ENCODE measurements around the gene SSX3.
"Not testable (repeated sequence)": the region's sequence is repeated elsewhere in the genome, so short reads cannot be mapped to it uniquely, and the experiment has no call there.

DNA sequence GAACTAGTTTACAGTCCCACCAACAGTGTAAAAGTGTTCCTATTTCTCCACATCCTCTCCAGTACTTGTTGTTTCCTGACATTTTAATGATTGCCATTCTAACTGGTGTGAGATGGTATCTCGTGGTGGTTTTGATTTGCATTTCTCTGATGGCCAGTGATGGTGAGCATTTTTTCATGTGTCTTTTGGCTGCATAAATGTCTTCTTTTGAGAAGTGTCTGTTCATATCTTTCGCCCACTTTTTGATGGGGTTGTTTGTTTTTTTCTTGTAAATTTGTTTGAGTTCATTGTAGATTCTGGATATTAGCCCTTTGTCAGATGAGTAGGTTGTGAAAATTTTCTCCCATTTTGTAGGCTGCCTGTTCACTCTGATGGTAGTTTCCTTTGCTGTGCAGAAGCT lies 40.4 kb upstream of the SSX3 start:
- TF ChIP-seq, protein P1, sequence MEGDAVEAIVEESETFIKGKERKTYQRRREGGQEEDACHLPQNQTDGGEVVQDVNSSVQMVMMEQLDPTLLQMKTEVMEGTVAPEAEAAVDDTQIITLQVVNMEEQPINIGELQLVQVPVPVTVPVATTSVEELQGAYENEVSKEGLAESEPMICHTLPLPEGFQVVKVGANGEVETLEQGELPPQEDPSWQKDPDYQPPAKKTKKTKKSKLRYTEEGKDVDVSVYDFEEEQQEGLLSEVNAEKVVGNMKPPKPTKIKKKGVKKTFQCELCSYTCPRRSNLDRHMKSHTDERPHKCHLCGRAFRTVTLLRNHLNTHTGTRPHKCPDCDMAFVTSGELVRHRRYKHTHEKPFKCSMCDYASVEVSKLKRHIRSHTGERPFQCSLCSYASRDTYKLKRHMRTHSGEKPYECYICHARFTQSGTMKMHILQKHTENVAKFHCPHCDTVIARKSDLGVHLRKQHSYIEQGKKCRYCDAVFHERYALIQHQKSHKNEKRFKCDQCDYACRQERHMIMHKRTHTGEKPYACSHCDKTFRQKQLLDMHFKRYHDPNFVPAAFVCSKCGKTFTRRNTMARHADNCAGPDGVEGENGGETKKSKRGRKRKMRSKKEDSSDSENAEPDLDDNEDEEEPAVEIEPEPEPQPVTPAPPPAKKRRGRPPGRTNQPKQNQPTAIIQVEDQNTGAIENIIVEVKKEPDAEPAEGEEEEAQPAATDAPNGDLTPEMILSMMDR (IDR thresholded peaks at IDR 0.05; ENCODE audit: insufficient read depth, low read length): not testable (repeated sequence)
- not testable (repeated sequence) for TF ChIP-seq POLR2AphosphoS5 (IDR thresholded peaks at IDR 0.05; ENCODE audit: low read depth); GABPA (IDR thresholded peaks at IDR 0.05; ENCODE audit: low read depth); SPI1 (IDR thresholded peaks at IDR 0.05; ENCODE audit: borderline replicate concordance, low read depth)
- TF ChIP-seq, protein P2, sequence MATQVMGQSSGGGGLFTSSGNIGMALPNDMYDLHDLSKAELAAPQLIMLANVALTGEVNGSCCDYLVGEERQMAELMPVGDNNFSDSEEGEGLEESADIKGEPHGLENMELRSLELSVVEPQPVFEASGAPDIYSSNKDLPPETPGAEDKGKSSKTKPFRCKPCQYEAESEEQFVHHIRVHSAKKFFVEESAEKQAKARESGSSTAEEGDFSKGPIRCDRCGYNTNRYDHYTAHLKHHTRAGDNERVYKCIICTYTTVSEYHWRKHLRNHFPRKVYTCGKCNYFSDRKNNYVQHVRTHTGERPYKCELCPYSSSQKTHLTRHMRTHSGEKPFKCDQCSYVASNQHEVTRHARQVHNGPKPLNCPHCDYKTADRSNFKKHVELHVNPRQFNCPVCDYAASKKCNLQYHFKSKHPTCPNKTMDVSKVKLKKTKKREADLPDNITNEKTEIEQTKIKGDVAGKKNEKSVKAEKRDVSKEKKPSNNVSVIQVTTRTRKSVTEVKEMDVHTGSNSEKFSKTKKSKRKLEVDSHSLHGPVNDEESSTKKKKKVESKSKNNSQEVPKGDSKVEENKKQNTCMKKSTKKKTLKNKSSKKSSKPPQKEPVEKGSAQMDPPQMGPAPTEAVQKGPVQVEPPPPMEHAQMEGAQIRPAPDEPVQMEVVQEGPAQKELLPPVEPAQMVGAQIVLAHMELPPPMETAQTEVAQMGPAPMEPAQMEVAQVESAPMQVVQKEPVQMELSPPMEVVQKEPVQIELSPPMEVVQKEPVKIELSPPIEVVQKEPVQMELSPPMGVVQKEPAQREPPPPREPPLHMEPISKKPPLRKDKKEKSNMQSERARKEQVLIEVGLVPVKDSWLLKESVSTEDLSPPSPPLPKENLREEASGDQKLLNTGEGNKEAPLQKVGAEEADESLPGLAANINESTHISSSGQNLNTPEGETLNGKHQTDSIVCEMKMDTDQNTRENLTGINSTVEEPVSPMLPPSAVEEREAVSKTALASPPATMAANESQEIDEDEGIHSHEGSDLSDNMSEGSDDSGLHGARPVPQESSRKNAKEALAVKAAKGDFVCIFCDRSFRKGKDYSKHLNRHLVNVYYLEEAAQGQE (IDR thresholded peaks at IDR 0.05; ENCODE audit: insufficient replicate concordance, low read depth): not testable (repeated sequence)
